GM19467 (cell line): ENCODE results near the gene MGMT.

Experiments
- ATAC-seq: cut with Tn5 transposase; IDR thresholded peaks from one replicate; pipeline ENCODE4 v1.9.1; 2021; ENCODE audit warnings: mild to moderate bottlenecking, moderate library complexity; ENCODE audit not compliant: unreplicated experiment

Gene MGMT

GRCh38 chr10:129784291-129784690 is 317.2 kb downstream of the MGMT start:
- no peak for ATAC-seq

- no peak for ATAC-seq
These were observed 317.9 kb downstream of the MGMT start for GRCh38 chr10:129784891-129785290.

GRCh38 chr10:129785536-129785981 is 318.5 kb downstream of the MGMT start:
- no peak for ATAC-seq

- no peak for ATAC-seq
These were observed 319.2 kb downstream of the MGMT start for GRCh38 chr10:129786216-129786615.

GRCh38 chr10:129787557-129787956 is 320.5 kb downstream of the MGMT start:
- no peak for ATAC-seq

GRCh38 chr10:129788215-129788614 is 321.2 kb downstream of the MGMT start:
- ATAC-seq = no peak

- ATAC-seq = no peak
These were observed 323.8 kb downstream of the MGMT start for GRCh38 chr10:129790715-129791446.

- no peak for ATAC-seq
These were observed 325.1 kb downstream of the MGMT start for GRCh38 chr10:129792141-129792540.

GRCh38 chr10:129792864-129793263 is 325.8 kb downstream of the MGMT start:
- no peak for ATAC-seq

- ATAC-seq = no peak
These were observed 326.4 kb downstream of the MGMT start for GRCh38 chr10:129793479-129793878.

GRCh38 chr10:129793996-129794395 is 327.0 kb downstream of the MGMT start:
- no peak for ATAC-seq

GRCh38 chr10:129796710-129797420 is 329.8 kb downstream of the MGMT start:
- no peak for ATAC-seq

GRCh38 chr10:129799942-129800341 is 332.9 kb downstream of the MGMT start:
- ATAC-seq = no peak

- no peak for ATAC-seq
These were observed 333.8 kb downstream of the MGMT start for GRCh38 chr10:129800796-129801340.

- ATAC-seq = no peak
These were observed 340.2 kb downstream of the MGMT start for GRCh38 chr10:129807211-129807610.

GRCh38 chr10:129808092-129808983 is 341.3 kb downstream of the MGMT start:
- no peak for ATAC-seq

GRCh38 chr10:129809431-129809830 is 342.4 kb downstream of the MGMT start:
- ATAC-seq = no peak

GRCh38 chr10:129809841-129810240 is 342.8 kb downstream of the MGMT start:
- no peak for ATAC-seq

GRCh38 chr10:129811208-129811607 is 344.2 kb downstream of the MGMT start:
- no peak for ATAC-seq

- ATAC-seq = no peak
These were observed 345.4 kb downstream of the MGMT start for GRCh38 chr10:129812398-129812797.
